H1 (cell line): ENCODE results near the gene CAMK2G. TPM values are rescaled to one million over a fixed set of nuclear protein-coding genes. Genes with fewer than 3 reads are reported as not detected.
"Not testable (repeated sequence)": the region's sequence is repeated elsewhere in the genome, so short reads cannot be mapped to it uniquely, and the experiment has no call there.

Experiments used
- CTCF ChIA-PET: fragments of 300-600 bp; sonication (Branson Sonifier 250); formaldehyde crosslinking; loops from one replicate; lab custom pipeline; 2021; ENCODE audit not compliant: partially characterized antibody; lab: Charles Lee
- POLR2A ChIA-PET: fragments of 300-600 bp; sonication (Branson Sonifier 250); formaldehyde crosslinking; loops from one replicate; lab custom pipeline; 2021; ENCODE audit warnings: inconsistent platforms; ENCODE audit not compliant: partially characterized antibody; lab: Charles Lee
- DNase-seq, 2 experiments: peaks; one replicate each; pipeline versions ENCODE4 v3.0.0 to v3.0.0-alpha.2; 2010 to 2022; ENCODE audit warnings: low spot score in 2 of 2, low read depth in 1 of 2, mixed read lengths in 1 of 2
- FAIRE-seq: peaks from 2 replicates; lab custom pipeline; 2011; peaks lifted over from hg19 to GRCh38; lab: Jason Lieb, UNC
- H2AFZ ChIP-seq: 2 replicates; pipeline ENCODE4 v1.8.1; 2012; ENCODE audit warnings: low read length, inconsistent platforms
- H2AK5ac ChIP-seq: 2 replicates; pipeline ENCODE4 v1.6.1; 2013; ENCODE audit warnings: low read depth, low read length
- H2BK120ac ChIP-seq: replicated peaks from 2 replicates; pipeline ENCODE3; 2013; ENCODE audit warnings: low read depth, low read length, inconsistent platforms
- H2BK12ac ChIP-seq: 2 replicates; pipeline ENCODE4 v1.6.1; 2013; ENCODE audit warnings: low read depth, low read length
- H2BK15ac ChIP-seq: 2 replicates; pipeline ENCODE4 v1.6.1; 2013; ENCODE audit warnings: low read length
- H2BK20ac ChIP-seq: 2 replicates; pipeline ENCODE4 v1.6.1; 2013; ENCODE audit warnings: low read length
- H2BK5ac ChIP-seq: 2 replicates; pipeline ENCODE4 v1.6.1; 2013; ENCODE audit warnings: low read depth, low read length
- H3K14ac ChIP-seq: 2 replicates; pipeline ENCODE4 v1.6.1; 2013; ENCODE audit warnings: inconsistent platforms; ENCODE audit not compliant: insufficient read length
- H3K18ac ChIP-seq: 2 replicates; pipeline ENCODE4 v1.6.1; 2013; ENCODE audit warnings: low read length; ENCODE audit errors: extremely low read depth
- H3K23ac ChIP-seq: 2 replicates; pipeline ENCODE4 v1.6.1; 2013; ENCODE audit warnings: inconsistent platforms; ENCODE audit not compliant: insufficient read length
- H3K23me2 ChIP-seq: 2 replicates; pipeline ENCODE4 v1.6.1; 2013; ENCODE audit warnings: low read depth, low read length
- H3K27ac ChIP-seq: 2 replicates; pipeline ENCODE4 v1.6.1; 2011; ENCODE audit warnings: low read depth, low read length, inconsistent platforms
- H3K27me3 ChIP-seq, 4 experiments: replicated peaks in 1 of 4; 1 replicate in 1 of 4; 2 replicates in 3 of 4; pipeline versions ENCODE4 v1.6.1 to v1.8.1; 2011 to 2013; ENCODE audit warnings: low read length in 3 of 4, mild to moderate bottlenecking in 3 of 4, inconsistent platforms in 2 of 4, mixed read lengths in 2 of 4, moderate library complexity in 1 of 4; ENCODE audit not compliant: control insufficient read depth in 3 of 4, insufficient read depth in 3 of 4; ENCODE audit errors: extremely low read depth in 1 of 4
- H3K36me3 ChIP-seq, 4 experiments: 2 replicates each; pipeline versions ENCODE4 v1.6.1 to v1.8.1; 2011 to 2013; ENCODE audit warnings: mild to moderate bottlenecking in 4 of 4, low read length in 3 of 4, moderate library complexity in 2 of 4, control low read depth in 1 of 4, inconsistent platforms in 1 of 4; ENCODE audit not compliant: insufficient read depth in 4 of 4, control insufficient read depth in 2 of 4
- H3K4ac ChIP-seq: replicated peaks from 2 replicates; pipeline ENCODE3; 2013; ENCODE audit warnings: low read length, low read depth, mixed read lengths, inconsistent platforms; ENCODE audit not compliant: insufficient read length
- H3K4me1 ChIP-seq, 4 experiments: replicated peaks in 1 of 4; 1 replicate in 1 of 4; 2 replicates in 3 of 4; pipeline versions ENCODE4 v1.6.1 to v1.8.1; 2011 to 2013; ENCODE audit warnings: low read length in 3 of 4, inconsistent platforms in 2 of 4, mixed read lengths in 1 of 4; ENCODE audit not compliant: insufficient read depth in 4 of 4, control insufficient read depth in 3 of 4
- H3K4me2 ChIP-seq, 2 experiments: 2 replicates each; pipeline versions ENCODE4 v1.6.1 to v1.8.1; 2011 to 2013; ENCODE audit warnings: low read depth in 2 of 2, low read length in 2 of 2, control low read depth in 1 of 2, inconsistent platforms in 1 of 2, mild to moderate bottlenecking in 1 of 2; ENCODE audit not compliant: insufficient read depth in 1 of 2
- H3K4me3 ChIP-seq, 4 experiments: fragments of 200-600, 300-600 bp in 1 of 4; sonication (generic), shearing (Covaris generic), sonication (Bioruptor Twin) in 1 of 4; 2 replicates each; pipeline versions ENCODE4 v1.5.1 to v1.8.1; 2011 to 2016; ENCODE audit warnings: low read length in 4 of 4, low read depth in 3 of 4, control low read depth in 2 of 4, inconsistent platforms in 2 of 4, mild to moderate bottlenecking in 2 of 4, mixed read lengths in 1 of 4, moderate library complexity in 1 of 4; ENCODE audit not compliant: insufficient read depth in 2 of 4; ENCODE audit errors: extremely low read depth in 1 of 4
- H3K56ac ChIP-seq: replicated peaks from 2 replicates; pipeline ENCODE3; 2013; ENCODE audit warnings: low read depth, mild to moderate bottlenecking, mixed read lengths, low read length, inconsistent platforms; ENCODE audit not compliant: insufficient read length
- H3K79me1 ChIP-seq: 2 replicates; pipeline ENCODE4 v1.6.1; 2013; ENCODE audit warnings: low read depth, low read length, control low read depth
- H3K79me2 ChIP-seq, 2 experiments: 2 replicates each; pipeline versions ENCODE4 v1.6.1 to v1.8.1; 2012 to 2013; ENCODE audit warnings: low read length in 2 of 2, mild to moderate bottlenecking in 2 of 2, inconsistent platforms in 1 of 2; ENCODE audit not compliant: insufficient read depth in 2 of 2, control insufficient read depth in 1 of 2
- H3K9ac ChIP-seq, 4 experiments: replicated peaks in 1 of 4; 1 replicate in 1 of 4; 2 replicates in 3 of 4; pipeline versions ENCODE4 v1.6.1 to v1.8.1; 2011 to 2013; ENCODE audit warnings: low read depth in 3 of 4, low read length in 3 of 4, control low read depth in 2 of 4, mild to moderate bottlenecking in 2 of 4, moderate library complexity in 2 of 4, inconsistent platforms in 1 of 4; ENCODE audit errors: extremely low read depth in 1 of 4
- H3K9me3 ChIP-seq, 2 experiments: 2 replicates each; pipeline versions ENCODE4 v1.6.1 to v1.8.1; 2012 to 2013; ENCODE audit warnings: mild to moderate bottlenecking in 2 of 2, moderate library complexity in 2 of 2, control low read depth in 1 of 2, inconsistent platforms in 1 of 2, low read depth in 1 of 2, low read length in 1 of 2, mixed read lengths in 1 of 2; ENCODE audit not compliant: insufficient read depth in 2 of 2
- H4K20me1 ChIP-seq, 2 experiments: replicated peaks in 1 of 2; 2 replicates each; pipeline versions ENCODE3 to v1.8.1; 2011 to 2013; ENCODE audit warnings: inconsistent platforms in 2 of 2, low read length in 2 of 2, mild to moderate bottlenecking in 1 of 2; ENCODE audit not compliant: insufficient read depth in 2 of 2, control insufficient read depth in 1 of 2
- H4K5ac ChIP-seq: 2 replicates; pipeline ENCODE4 v1.6.1; 2013; ENCODE audit warnings: low read length, low read depth, mixed read lengths, inconsistent platforms; ENCODE audit not compliant: insufficient read length
- H4K8ac ChIP-seq: 2 replicates; pipeline ENCODE4 v1.8.0; 2013; ENCODE audit warnings: mild to moderate bottlenecking, moderate library complexity, low read length, inconsistent platforms; ENCODE audit not compliant: insufficient read depth; ENCODE audit errors: extremely low read depth
- H4K91ac ChIP-seq: replicated peaks from 2 replicates; pipeline ENCODE3; 2013; ENCODE audit warnings: low read length, mixed read lengths, inconsistent platforms; ENCODE audit not compliant: insufficient read length
- WGBS, 2 experiments: shearing (Covaris generic) in 1 of 2; methylation state at CpG; one replicate each; pipeline versions ENCODE4 v1.1.6 to v1.1.7; 2013 to 2015; ENCODE audit warnings: low lambda C conversion rate in 2 of 2, mixed read lengths in 2 of 2, inconsistent platforms in 1 of 2, low coverage in 1 of 2, missing lambda C conversion rate in 1 of 2; ENCODE audit not compliant: insufficient replicate concordance in 2 of 2, insufficient coverage in 1 of 2, insufficient read length in 1 of 2; ENCODE audit errors: extremely low coverage in 1 of 2, missing lambda C conversion rate in 1 of 2; 5-methylcytosine and 5-hydroxymethylcytosine counted together
- polyA plus RNA-seq, 7 experiments: library from polyadenylated mRNA; depleted of rRNA in 3 of 7; stranded (reverse) in 5 of 7; unstranded in 2 of 7; fragments of >200 nt in 5 of 7; fragments of 200-250 nt in 2 of 7; gene quantifications; 1 replicate in 5 of 7; 2 replicates in 1 of 7; 4 replicates in 1 of 7; pipeline versions ENCODE4 v1.2.1 to v1.2.3, GENCODE V29; 2011 to 2013; ENCODE audit warnings: missing spikeins in 2 of 7, mixed read lengths in 2 of 7
- total RNA-seq: library from RNA; stranded (reverse); fragmentation: NEBNext Ultra II Directional; extraction: Animal tissue kit (Norgen Biotek cat#: 25700); gene quantifications from 2 replicates; pipeline ENCODE4 v1.2.1, GENCODE V29; 2021

The CAMK2G gene
- total and polyA plus RNA-seq, 2 of the 8 experiments (the other 6 are each of a cell fraction or from before 2014, with no cell fraction given): 28.9 to 31.7 TPM

- DNase-seq, H3K18ac ChIP-seq, H3K56ac ChIP-seq, H3K79me1 ChIP-seq, H2BK5ac ChIP-seq, H2AFZ ChIP-seq, H3K36me3 ChIP-seq, H2BK120ac ChIP-seq, H2AK5ac ChIP-seq, H2BK15ac ChIP-seq, H3K79me2 ChIP-seq, FAIRE-seq, H3K9me3 ChIP-seq, H4K5ac ChIP-seq, H2BK20ac ChIP-seq, POLR2A ChIA-PET, H3K27me3 ChIP-seq, H3K4ac ChIP-seq, H3K23ac ChIP-seq, H3K27ac ChIP-seq, H3K9ac ChIP-seq, H4K20me1 ChIP-seq, H3K23me2 ChIP-seq, H2BK12ac ChIP-seq, H3K14ac ChIP-seq, H3K4me2 ChIP-seq, H3K4me1 ChIP-seq, H4K91ac ChIP-seq, H4K8ac ChIP-seq, H3K4me3 ChIP-seq: not testable (repeated sequence)
- 93% methylated on average over 7 of the region's 7 CpGs; no CpG with 5 or more reads in 1 of the 2 experiments for WGBS, 2 experiments
- CTCF ChIA-PET: interaction anchor here (1.0 to 16.6 kb wide), 4 partner anchors 10 to 112 kb away, joined by 3 to 142 read pairs (median 6); no protein-coding TSS in a partner anchor
Observed at GRCh38 chr10:73829090-73829489, 45.3 kb downstream of the CAMK2G start.
